ENCODE results near the gene RLBP1. TPM values are rescaled to one million over a fixed set of nuclear protein-coding genes. Genes with fewer than 3 reads are reported as not detected.

Gene RLBP1
- total and polyA plus RNA-seq, 2 experiments from 2014 or later, result not detected

GRCh38 chr15:89203705-89204273 is 17.6 kb downstream of the RLBP1 start:
- Mint-ChIP-seq H3K36me3 (ENCODE audit: low read depth) (no peaks in the 10 kb centered on the region), H3K9me3 (no peaks in the 10 kb centered on the region), H3K27me3 (ENCODE audit: insufficient read depth, low read depth, poor library complexity) (peaks cover 8% of the 10 kb centered on the region), H3K4me1 (peaks cover 35% of the 10 kb centered on the region), H3K4me3 (no peak overlapping the region), H3K27ac (no peak overlapping the region)
- DNase-seq (ENCODE audit: low spot score) (no peak), ATAC-seq (no peak)
- no peak overlapping the region for H3K4me2 ChIP-seq
- H3K9me2 ChIP-seq (ENCODE audit: insufficient read depth), result no peaks in the 10 kb centered on the region
- H3K4me3 ChIP-seq, result no peak overlapping the region
- H3K27me3 ChIP-seq (ENCODE audit: insufficient read depth), result no peaks in the 10 kb centered on the region
- H3K27ac ChIP-seq (ENCODE audit: low read depth), result no peak overlapping the region
- no peaks in the 10 kb centered on the region for H4K20me1 ChIP-seq (replicated peaks; ENCODE audit: insufficient read depth)
- H2AFZ ChIP-seq, result no peak overlapping the region
- no peaks in the 10 kb centered on the region for H3F3A ChIP-seq (replicated peaks; ENCODE audit: low read depth)
- peaks cover 31% of the 10 kb centered on the region for H3K4me1 ChIP-seq (ENCODE audit: insufficient read depth)
- TF ChIP-seq ZNF331 (CRISPR knock-in tag; IDR thresholded peaks at IDR 0.05; ENCODE audit: low read depth) (no peak), REST (IDR thresholded peaks at IDR 0.05; ENCODE audit: unreplicated experiment) (no peak)
- H3K36me3 ChIP-seq (ENCODE audit: insufficient read depth), result no peaks in the 10 kb centered on the region
- H3K79me2 ChIP-seq (replicated peaks; ENCODE audit: insufficient read depth), result no peaks in the 10 kb centered on the region

- Mint-ChIP-seq H3K27ac (no peak overlapping the region), H3K36me3 (ENCODE audit: low read depth) (no peaks in the 10 kb centered on the region), H3K4me1 (peaks cover 53% of the 10 kb centered on the region), H3K9me3 (no peaks in the 10 kb centered on the region), H3K4me3 (no peak overlapping the region), H3K27me3 (ENCODE audit: insufficient read depth, low read depth, poor library complexity) (peaks cover 4% of the 10 kb centered on the region)
- no peak overlapping the region for H2AFZ ChIP-seq
- H3F3A ChIP-seq (replicated peaks; ENCODE audit: low read depth), result no peaks in the 10 kb centered on the region
- DNase-seq (ENCODE audit: low spot score) (no peak), ATAC-seq (no peak)
- H3K4me1 ChIP-seq (ENCODE audit: insufficient read depth), result peaks cover 47% of the 10 kb centered on the region
- no peaks in the 10 kb centered on the region for H3K9me2 ChIP-seq (ENCODE audit: insufficient read depth)
- TF ChIP-seq STAT1 (IDR thresholded peaks at IDR 0.05; ENCODE audit: unreplicated experiment) (no peak), ZNF462 (CRISPR knock-in tag; IDR thresholded peaks at IDR 0.05) (no peak), ETS1 (IDR thresholded peaks at IDR 0.05) (no peak), EZH2phosphoT487 (IDR thresholded peaks at IDR 0.05; ENCODE audit: unreplicated experiment) (no peak), ZNF331 (CRISPR knock-in tag; IDR thresholded peaks at IDR 0.05; ENCODE audit: low read depth) (no peak), POLR2AphosphoS5 (IDR thresholded peaks at IDR 0.05; ENCODE audit: low read depth) (no peak)
- no peaks in the 10 kb centered on the region for H4K20me1 ChIP-seq (replicated peaks; ENCODE audit: insufficient read depth)
- no peak overlapping the region; the same call in 1 of the 2 replicates for H3K27ac ChIP-seq (ENCODE audit: low read depth)
- peak overlapping the region; percentile 31; the same call in 1 of the 2 replicates for H3K4me2 ChIP-seq
- no peak overlapping the region for H3K4me3 ChIP-seq
- no peaks in the 10 kb centered on the region for H3K36me3 ChIP-seq (ENCODE audit: insufficient read depth)
- no peaks in the 10 kb centered on the region for H3K79me2 ChIP-seq (replicated peaks; ENCODE audit: insufficient read depth)
- H3K27me3 ChIP-seq (ENCODE audit: insufficient read depth), result no peaks in the 10 kb centered on the region
These were observed 19.8 kb downstream of the RLBP1 start for GRCh38 chr15:89201465-89202005.
